Upper lobe of left lung (tissue), 4 donors: Measurements from ENCODE around the gene ACTN1.

Source experiments
- CTCF ChIP-seq, 6 experiments: fragments of 450-650 bp in 4 of 6; fragments of 200-600 bp in 2 of 6; sonication (generic) in 2 of 6; IDR thresholded peaks; one replicate each; pipeline ENCODE4 v1.5.1; 2016 to 2019; ENCODE audit warnings: antibody characterized with exemption in 6 of 6
- POLR2A ChIP-seq, 4 donors: fragments of 450-650 bp; IDR thresholded peaks; one replicate each; pipeline ENCODE4 v1.5.1; 2016 to 2017; ENCODE audit warnings: antibody characterized with exemption in 4 of 4, mild to moderate bottlenecking in 2 of 4
- POLR2AphosphoS5 ChIP-seq, 2 donors: sonication (generic); formaldehyde crosslinking; IDR thresholded peaks; one replicate each; pipeline ENCODE4 v1.5.1; 2017; ENCODE audit warnings: antibody characterized with exemption in 2 of 2

DNA sequence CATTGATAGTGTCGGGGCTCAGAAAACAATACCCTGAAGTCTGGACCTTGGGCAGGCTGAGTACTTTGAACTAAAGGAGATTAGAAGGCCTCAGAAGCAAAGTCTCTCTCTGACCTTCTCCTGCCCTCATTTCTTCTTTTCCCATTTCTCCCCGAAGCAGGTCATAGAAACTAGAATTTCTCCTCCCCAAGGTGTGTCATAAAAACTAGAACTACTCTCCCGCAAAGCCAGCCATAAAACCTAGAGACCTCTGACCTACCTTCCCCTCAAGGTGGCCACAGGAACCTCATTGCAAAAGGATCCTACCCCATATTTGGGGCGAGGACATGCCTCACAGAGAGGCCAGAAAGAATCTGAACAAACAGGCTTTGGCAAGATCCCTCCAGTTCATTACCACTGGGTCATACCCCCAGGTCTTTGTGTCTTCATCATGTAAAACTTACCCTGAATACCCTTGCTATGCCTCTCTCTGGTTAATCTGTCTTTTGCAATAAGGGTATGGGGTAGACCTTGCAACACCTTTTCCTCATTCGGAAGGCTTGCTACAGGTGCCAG, 121.5 kb downstream of the ACTN1 start:
- TF ChIP-seq CTCF (IDR thresholded peaks at IDR 0.05) (no peak), POLR2A (IDR thresholded peaks at IDR 0.05) (no peak), POLR2AphosphoS5 (IDR thresholded peaks at IDR 0.05) (no peak)
